TTC549 (cell line): ENCODE results near the gene EZR.

ENCODE experiments used
- FAIRE-seq: peaks from 2 replicates; lab custom pipeline; 2012; peaks lifted over from hg19 to GRCh38; lab: Jason Lieb, UNC

EZR gene

DNA sequence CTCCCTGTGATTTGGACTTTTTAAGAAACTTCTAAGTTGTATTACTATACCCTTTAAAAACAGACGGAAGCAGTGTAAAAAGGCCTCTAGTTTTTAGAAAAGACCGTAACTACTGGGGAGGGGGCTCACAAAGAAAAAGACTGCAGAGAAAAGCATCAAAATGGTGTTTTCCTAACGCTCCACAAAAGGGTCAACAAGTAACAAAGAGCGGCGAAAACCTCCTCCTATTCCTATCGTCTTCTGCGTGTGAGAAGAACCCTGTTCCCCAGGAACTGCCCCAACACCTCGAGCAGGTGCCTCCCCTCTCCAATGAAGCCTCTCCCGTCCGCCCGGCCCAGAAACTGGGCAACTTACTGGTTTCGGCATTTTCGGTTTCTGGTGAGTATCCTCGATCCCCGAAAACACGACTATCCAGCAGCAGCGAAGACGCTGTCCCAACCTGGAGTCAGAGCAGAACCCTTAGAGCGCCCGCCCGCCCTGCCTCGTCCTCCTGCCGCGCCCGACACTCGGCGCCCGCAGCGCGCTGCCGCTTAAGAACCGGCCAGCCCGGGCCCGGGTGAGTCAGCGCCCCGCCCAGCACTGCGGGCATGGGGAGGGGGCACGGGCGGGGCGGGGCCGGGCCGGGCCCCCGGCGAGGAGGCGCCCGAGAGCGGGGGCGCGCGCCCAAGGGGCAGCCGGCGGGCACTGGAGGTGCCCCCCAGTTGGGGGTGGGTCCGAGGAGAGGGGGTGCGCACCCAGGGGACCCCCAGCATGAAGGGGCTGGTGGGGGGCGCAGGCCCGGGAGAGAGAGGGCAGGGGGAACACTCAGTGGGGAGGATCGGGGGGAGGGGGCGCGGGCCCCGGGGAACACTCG, 1.2 kb downstream of the EZR start:
- no peak for FAIRE-seq

DNA sequence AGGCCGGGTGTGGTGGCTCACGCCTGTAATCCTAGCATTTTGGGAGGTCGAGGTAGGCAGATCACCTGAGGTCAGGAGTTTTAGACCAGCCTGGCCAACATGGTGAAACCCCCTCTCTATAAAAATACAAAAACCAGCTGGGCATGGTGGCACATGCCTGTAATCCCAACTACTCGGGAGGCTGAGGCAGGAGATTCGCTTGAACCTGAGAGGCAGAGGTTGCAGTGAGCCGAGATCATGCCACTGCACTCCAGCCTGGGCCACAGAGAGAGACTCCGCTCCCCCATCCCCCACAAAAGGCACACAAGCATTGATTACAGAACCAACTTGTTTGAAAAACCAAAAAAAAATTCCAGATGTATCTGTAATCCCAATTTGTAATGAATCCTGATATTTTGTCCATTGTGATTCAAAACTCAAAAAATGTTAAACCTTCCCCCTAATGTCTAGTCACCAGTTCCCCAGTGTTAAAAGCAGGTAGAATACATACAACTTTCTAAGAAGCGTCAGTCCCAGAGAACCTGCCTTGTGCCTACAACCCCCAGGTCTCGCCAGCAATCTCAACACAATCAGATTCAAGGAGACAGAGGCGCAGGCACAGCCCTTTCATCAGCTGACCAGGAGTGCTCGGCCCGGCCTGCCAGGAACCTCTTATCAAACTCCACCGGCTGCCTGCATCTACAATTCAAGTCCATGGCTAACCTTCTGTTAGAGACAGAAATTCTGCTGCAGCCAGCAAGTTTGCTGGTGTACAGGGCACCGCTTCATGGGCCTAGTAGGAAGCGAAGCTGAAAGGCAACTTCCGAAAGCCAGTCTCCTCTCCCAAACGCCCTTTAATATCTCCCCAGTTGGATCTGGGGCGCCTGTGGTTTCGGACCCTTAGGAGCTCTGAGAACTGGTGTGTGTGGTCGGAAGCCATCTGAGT, 2.1 kb downstream of the EZR start:
- no peak for FAIRE-seq

DNA sequence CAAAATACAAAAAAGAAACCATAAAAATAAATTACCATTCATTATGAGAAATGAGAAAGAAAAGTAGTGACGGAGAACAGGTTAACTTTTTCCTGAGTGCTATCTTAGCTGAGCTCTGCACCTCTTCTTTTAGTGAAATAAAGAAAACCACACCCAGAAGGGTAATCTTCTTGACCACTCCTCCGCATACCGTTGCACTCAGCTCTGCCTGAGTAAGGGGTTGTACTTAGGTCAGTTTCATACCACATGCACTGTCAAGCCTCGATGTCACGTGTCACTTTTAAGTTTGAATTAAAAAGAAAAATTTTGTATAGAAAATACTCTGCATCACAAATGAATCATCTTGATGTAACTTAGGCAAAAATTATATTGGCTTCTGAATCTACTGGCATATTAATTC, 2.8 kb downstream of the EZR start:
- no peak for FAIRE-seq

DNA sequence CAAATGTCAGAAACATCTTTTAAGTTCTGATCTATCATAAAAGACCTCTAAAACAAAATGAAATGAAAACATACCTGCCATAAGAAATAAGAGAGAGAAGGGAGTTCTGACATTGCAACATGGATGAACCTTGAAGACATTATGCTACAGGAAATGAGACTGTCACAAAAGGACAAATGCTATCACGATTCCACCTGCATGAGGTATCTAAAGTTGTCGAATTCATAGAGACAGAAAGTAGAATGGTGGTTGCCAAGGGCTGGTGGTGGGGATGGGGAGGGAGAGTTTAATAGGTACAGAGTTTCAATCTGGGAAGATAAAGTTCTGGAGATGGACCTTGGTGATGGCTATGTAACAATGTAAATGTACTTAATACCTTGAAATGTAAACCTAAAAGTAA, 3.3 kb downstream of the EZR start:
- no peak for FAIRE-seq

DNA sequence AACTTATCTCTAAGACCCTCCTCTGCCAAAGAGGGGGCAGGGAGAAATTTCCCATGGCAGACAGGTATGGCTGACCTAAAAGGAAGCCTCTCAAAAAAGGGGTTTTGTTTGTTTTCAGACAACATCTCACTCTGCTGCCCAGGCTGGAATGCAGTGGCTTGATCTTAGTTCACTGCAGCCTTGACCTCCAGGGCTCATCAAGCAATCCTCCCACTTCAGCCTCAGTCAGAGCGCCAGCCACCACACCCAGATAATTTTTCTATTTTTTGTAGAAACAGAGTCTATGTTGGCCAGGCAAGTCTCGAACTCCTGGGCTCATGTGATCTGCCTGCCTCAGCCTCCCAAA, 3.8 kb downstream of the EZR start:
- FAIRE-seq = no peak

DNA sequence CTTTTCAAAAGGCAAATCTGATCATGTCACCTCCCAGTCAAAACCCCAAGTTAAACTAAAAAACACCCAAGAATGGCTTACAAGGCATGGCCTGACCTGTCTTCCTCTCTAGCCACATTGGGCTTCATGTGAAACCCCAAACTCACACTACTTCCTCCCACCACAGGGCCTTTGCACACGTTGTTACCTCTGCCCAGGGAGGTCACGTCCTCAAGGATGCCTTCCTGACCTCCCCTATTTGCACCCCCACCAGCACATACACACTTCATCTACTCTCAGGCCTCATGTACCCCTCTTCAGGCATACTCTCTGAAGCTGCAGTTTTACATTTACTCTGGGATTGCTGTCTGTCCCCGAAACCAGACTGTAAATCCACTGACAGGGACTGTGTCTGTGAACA, 6.1 kb downstream of the EZR start:
- FAIRE-seq = no peak

DNA sequence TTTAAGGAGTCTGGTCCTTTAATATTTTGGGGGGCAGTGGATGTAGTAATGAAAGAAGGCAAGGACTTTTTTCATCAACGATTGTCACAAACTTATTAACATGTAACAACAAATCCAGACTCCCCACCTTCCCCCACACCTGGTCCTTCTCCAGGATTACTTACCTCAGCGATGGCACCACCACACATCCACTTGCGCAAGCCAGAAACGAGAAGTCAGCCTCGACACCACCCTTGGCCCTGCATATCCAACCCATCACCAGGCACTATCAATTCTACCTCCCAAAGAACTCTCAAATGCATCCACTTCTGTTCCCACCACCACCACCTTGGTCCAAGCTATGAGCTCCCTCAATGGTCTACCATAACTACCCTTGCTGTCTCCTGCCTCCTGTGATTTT, 6.6 kb downstream of the EZR start:
- FAIRE-seq = no peak

DNA sequence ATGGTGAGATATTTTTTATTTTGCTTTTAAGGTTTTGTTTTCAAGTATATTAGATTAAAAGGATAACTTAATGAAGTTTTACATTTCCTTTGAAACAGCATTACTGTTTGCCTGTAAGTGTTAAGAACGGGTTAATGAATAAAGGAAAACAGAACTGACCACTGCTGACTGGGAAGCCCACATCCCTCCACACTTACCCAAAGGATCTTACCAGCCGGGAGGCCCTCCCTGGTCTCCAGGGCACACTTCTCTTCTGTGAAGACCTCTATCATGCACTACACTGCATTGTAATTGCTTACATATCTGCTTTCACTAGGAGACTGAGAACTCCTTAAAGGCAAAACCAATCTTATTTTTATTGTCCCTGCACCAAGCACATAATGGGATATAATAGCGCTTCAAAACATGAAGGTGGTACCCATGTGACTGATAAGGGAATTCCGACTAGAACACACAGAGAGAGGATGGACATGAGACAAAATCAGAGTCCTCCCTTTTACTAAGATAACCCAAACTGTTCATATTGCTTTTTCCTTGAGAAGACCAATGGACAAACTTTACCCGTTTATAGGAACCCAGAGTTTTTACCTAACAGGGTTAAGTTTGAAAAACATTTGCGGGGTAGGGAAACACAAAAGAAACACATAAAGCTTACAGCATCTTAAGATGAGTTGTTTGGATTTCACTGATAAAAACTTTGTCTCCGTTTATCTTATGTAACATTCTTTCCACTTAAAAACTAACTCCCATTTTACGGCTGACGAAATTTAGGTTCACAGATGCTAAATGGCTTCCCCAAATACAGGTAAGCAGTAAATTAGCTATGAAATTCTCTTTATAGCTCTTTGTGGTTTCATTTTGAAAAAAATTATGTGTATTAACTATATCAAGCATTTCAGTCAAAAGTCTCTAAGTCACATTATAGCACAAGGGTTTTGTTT, 8.7 kb downstream of the EZR start:
- FAIRE-seq = no peak

DNA sequence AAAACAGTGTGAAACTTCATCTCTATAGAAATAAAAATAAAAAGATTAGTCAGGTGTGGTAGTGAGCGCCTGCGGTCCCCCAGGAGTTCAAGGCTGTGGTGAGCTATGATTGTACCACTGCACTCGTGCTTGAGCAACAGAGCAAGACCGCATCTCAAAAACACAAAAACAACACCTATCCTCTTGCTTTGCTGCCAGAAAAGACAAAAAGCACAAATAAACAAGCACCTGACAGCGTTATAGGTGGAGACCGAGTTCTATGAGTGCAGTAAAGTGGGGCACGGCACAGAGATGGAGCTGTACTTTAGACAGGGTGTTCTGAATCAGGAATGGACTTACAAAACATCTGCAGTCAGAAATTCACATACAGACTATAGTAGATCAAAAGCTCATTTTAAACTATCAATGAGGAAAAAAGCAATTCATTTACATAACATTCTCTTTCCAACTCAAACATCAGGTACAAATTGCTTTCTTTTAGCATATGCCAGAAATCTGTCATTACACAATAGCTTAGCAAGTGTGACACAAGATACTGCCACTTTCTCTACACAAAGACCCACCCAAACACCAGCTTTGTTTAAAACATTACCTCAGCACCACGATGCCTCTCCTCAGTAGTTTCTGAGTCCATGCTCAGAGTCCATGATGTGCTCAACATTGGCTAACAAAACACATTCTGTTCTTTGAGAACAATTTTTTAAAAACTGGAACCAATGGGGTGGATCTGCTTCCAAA, 10.1 kb downstream of the EZR start:
- no peak for FAIRE-seq

DNA sequence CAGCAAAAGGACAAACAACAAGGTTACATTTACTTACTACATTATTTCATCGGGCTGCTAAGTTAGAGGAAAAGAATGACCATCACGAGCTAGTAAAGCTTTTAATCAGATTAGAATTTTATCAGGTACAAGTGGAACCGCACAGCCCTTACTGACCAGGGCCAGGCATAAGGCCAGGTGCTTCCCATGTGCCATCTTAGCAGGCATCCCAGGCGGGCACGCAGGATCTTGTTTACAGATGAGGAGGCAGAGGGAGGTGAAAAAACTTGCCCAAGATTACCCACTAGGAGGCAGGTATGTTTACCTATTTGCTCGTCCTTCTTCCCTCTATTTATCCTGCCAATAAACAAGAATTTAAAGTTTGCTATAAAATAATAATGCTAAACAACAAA, 10.7 kb downstream of the EZR start:
- FAIRE-seq = no peak

DNA sequence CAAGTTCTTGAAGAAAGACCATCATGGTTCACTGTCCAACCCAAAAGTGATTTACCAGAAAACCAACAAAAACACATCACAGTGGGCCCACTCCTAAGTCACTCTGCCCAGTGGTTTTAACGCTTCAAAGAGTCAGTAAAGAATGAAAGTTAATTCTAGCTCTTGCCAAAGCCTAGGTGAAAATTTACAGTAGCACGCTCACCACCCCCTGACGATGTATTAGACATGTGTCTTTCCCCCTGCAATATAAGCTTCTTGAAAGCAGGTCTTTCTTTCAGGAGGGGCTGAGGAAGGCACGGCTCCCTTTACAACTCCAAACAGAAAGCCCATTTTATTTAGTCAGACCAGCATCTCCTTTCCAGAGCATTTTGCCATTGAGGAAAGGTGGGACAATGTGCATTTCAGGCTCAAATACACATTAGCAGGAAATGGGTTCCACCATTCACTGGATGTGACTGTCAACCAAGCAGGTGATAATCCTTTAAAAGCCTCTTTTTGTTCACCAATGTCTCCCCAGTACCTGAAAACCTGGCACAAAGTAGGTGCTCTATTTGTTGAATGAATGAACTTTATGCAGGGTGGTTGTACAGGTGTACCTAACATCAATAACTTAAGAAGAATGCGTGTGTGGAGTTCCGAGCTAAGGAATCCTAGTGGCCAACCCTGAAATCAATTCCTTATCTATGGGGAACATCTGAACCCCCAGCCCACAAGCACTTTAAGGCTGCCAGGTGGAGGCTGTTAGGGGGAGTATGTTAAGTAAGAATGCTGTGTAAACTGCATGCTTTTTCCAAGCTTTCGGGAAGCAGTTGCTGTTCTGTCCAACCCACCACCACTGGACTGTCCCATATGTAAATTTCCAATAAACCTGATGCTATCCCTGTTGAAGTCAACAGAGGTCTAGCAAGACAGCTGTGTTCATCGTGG, 11.4 kb downstream of the EZR start:
- no peak for FAIRE-seq

DNA sequence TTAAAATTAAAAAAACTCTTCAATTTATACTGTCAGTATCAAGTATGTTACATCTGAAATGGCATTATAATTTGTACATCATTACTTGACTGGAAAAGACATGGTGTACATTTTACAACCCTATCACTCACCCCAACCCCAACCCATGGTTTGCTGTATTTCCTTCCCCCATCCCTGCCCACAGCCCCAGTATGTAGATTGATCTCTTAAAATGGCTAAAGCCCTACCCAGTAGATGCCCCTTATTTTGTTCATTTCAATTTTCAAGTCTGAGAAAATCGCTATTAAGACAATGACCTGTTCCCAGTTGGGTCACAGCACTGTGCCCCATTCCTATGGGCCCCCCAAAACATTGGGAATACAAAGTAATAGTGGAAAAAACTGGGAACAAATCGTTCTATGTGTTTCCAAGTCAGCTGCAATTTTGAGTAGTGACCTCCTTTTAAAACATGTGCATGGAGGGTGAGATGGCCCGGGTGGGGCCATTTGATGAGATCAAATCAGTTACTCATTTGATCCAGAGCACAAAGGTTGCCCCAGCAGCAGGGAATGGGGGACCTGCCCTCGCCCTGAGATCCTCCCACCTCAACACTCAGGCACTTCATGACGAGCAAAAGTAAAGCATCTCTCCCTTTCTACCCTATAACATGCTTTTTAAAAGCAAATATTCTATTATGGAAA, 13.3 kb downstream of the EZR start:
- FAIRE-seq = no peak

DNA sequence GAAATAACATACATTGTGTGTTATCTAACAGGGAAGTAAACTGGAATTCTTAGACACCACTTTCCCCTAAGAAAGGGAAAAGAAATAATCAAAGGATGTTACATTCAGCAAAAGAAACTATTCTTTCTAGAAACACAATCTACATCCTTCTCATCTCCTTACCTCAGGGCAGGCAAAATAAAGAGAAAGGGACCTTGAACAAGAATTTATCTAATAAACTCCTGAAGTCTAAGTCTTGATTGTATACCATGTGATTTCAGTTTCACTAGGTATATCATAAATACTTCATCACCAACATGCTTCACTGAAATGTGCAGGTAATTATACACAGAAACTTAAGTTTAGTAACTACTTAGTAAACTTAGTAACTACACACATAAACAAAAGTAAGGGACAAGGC, 15.0 kb downstream of the EZR start:
- FAIRE-seq = no peak

DNA sequence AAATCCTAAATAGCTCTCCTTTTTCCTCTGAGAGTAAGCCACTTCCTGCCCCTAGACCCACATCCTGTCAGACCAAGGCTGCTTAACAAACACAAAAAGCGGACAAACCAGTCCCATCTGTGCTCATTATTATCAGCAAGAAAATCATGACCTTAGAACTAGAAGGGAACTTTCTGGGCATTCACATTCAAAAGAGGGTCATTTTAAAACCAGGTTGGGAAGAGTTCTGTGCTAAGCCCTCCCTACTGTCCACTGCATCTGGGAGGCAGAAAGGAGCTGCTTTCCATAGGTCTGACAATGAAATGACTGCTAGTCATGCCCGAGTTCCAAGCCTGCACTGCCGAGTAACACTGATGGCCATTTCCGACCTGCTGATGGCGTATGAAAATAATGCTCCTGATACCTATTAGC, 15.4 kb downstream of the EZR start:
- FAIRE-seq = no peak

DNA sequence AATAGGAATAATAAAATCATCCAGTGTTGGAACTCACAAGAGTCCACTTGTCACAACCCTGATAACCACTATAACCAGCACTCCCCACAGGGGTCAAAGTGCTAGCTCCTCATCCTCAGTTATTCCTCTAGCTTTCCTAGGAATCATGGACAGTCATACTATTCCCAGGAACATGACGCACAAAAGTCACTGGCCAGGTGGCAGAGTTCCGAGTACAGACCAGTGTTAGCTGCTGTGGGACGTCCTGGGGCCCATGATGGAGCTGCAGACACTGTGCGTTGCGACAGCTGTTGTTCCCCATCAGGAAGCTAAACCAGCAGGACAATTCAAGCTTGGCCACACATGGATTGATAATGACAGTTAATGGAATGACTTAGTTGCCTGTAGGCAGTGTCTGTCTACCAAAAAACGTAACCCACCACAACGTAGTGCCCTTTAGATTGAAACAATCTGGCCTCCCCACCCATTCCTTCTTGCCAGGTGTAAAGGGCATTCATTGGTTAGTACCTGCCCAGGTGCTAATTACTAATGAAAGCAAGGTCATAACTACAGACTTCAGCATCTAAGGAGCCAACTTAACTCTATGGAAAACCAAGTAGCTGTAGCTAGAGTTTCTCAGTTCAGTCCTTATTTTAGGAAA, 17.4 kb downstream of the EZR start:
- FAIRE-seq = no peak

DNA sequence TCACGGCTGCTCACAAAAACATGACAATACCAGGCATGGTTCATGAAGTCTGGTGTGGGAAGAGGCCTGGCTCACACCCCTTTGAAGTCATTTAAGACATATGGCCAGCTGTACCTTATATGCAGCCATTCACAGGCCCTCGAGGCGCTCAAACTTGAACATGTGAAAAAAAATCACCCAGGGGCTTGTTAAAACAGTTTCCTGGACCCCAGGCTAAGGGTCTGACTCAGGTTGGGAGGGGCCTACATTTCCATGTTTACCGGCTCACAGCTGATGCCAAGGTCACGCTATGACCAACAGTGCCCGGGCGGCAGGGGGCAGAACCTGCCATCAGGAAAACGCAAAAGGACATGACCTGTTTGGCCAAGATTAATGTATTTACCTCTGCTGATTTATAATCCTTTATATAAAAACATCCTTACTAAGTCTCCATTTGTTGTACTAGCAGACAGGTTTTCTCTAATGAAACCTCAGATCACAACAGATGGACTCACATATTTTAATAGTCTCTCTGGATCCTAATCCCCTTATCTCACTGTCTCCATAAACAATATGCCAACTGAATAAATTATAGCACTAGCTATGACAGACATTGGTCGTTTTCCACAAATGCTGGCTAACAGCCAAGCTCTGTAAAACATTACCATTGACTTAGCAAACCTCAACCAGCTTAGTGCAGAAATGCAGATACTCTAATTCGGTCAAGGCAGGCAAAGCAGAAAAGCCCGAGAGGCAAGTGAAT, 19.9 kb downstream of the EZR start:
- FAIRE-seq = no peak

DNA sequence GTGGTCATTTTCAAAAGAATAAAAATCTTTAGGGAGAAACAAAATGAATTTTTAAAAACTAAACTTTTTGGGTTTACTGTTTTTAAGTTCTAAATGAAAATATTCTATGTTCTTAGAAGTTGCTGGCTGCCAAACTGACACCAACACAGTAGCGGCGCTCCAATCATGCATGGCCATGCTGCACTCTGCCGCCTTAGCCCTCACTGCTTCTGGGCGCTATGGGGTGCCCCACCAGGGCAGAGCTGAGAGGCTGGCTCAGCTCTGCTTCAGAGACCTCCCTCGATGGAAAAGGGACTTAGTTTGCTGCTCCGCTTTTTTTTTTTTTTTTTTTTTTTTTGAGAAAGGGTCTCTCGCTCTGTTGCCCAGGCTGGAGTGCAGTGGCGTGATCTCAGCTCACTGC, 20.9 kb downstream of the EZR start:
- FAIRE-seq = no peak
